Lower lobe of right lung (tissue), 2 donors: ENCODE data around the gene TNRC6A. TPM values are rescaled to one million over a fixed set of nuclear protein-coding genes. Genes with fewer than 3 reads are reported as not detected.

Source experiments
- ATAC-seq, 2 donors: fragments of 200-7000 bp; cut with Tn5 transposase; one replicate each; pipeline ENCODE4 v1.9.1; 2020 to 2022; ENCODE audit warnings: mild to moderate bottlenecking in 2 of 2, moderate library complexity in 2 of 2
- DNase-seq: peaks from one replicate; pipeline ENCODE4 v3.0.0-alpha.2; 2020
- H3K27ac ChIP-seq: fragments of 200-600 bp; one replicate; pipeline ENCODE4 v1.8.0; 2022
- H3K27me3 ChIP-seq: fragments of 200-600 bp; one replicate; pipeline ENCODE4 v1.8.0; 2022; ENCODE audit warnings: low read depth
- H3K36me3 ChIP-seq: fragments of 200-600 bp; one replicate; pipeline ENCODE4 v1.8.0; 2022; ENCODE audit warnings: mild to moderate bottlenecking
- H3K4me1 ChIP-seq: fragments of 200-600 bp; one replicate; pipeline ENCODE4 v1.8.0; 2022
- H3K4me3 ChIP-seq: fragments of 200-600 bp; one replicate; pipeline ENCODE4 v1.8.0; 2022; ENCODE audit warnings: mild to moderate bottlenecking
- H3K9me3 ChIP-seq: fragments of 200-600 bp; one replicate; pipeline ENCODE4 v1.8.0; 2022
- CTCF ChIP-seq: fragments of 200-600 bp; IDR thresholded peaks from one replicate; pipeline ENCODE4 v1.8.0; 2022; ENCODE audit warnings: antibody characterized with exemption, mild to moderate bottlenecking
- intact Hi-C: fragments of 100-400 bp; cut with DNase I; formaldehyde crosslinking; loops from one replicate; pipeline ENCODE4 v1.11.0; 2022
- total RNA-seq: library from RNA; stranded (reverse); fragmentation: NEBNext Ultra II Directional; extraction: Animal tissue kit (Norgen Biotek cat#: 25700); gene quantifications from one replicate; pipeline ENCODE4 v1.2.1, GENCODE V29; 2021
- donor health status: DM: no; HTN: yes; CAD: no; lungs with severe emphysema.

The TNRC6A gene
- total RNA-seq, 1 donor from 2014 or later: 49.4 TPM

- no peak for TF ChIP-seq CTCF
- DNase-seq (no peak), ATAC-seq (no peak)
- no peaks in the 10 kb centered on the region for H3K27me3 ChIP-seq
- no peaks in the 10 kb centered on the region for H3K36me3 ChIP-seq
- H3K9me3 ChIP-seq: no peaks in the 10 kb centered on the region
- H3K27ac ChIP-seq: no peak overlapping the region
- no peak overlapping the region for H3K4me3 ChIP-seq
- intact Hi-C loops: no loop called here
- H3K4me1 ChIP-seq: no peaks in the 10 kb centered on the region
Observed at GRCh38 chr16:24694931-24695330, 34.5 kb upstream of the TNRC6A start.

GRCh38 chr16:24696699-24697098 lies 32.8 kb upstream of the TNRC6A start:
- Histone ChIP-seq H3K36me3 (no peaks in the 10 kb centered on the region), H3K4me1 (no peaks in the 10 kb centered on the region), H3K27me3 (no peaks in the 10 kb centered on the region), H3K27ac (no peak overlapping the region), H3K9me3 (no peaks in the 10 kb centered on the region), H3K4me3 (no peak overlapping the region)
- DNase-seq (no peak), ATAC-seq (no peak)
- intact Hi-C loops: no loop called here
- no peak for TF ChIP-seq CTCF

- DNase-seq: no peak
- intact Hi-C loops: no loop called here
- Histone ChIP-seq H3K27ac (no peak overlapping the region), H3K27me3 (no peaks in the 10 kb centered on the region), H3K4me1 (no peaks in the 10 kb centered on the region), H3K36me3 (no peaks in the 10 kb centered on the region), H3K4me3 (no peak overlapping the region), H3K9me3 (no peaks in the 10 kb centered on the region)
- peak in 1 of 2 donors; percentile 51 for ATAC-seq
- no peak for TF ChIP-seq CTCF
Observed at GRCh38 chr16:24698308-24698707, 31.1 kb upstream of the TNRC6A start.

- ATAC-seq: no peak
- H3K4me1 ChIP-seq: no peaks in the 10 kb centered on the region
- TF ChIP-seq CTCF: no peak
- DNase-seq: no peak
- intact Hi-C loops: no loop called here
- H3K27me3 ChIP-seq: no peaks in the 10 kb centered on the region
- no peak overlapping the region for H3K4me3 ChIP-seq
- no peaks in the 10 kb centered on the region for H3K9me3 ChIP-seq
- H3K27ac ChIP-seq: no peak overlapping the region
- no peaks in the 10 kb centered on the region for H3K36me3 ChIP-seq
Observed at GRCh38 chr16:24699151-24699723, 30.2 kb upstream of the TNRC6A start.

- Histone ChIP-seq H3K36me3 (no peaks in the 10 kb centered on the region), H3K4me1 (no peaks in the 10 kb centered on the region), H3K27ac (peak overlapping the region; percentile 46), H3K27me3 (no peaks in the 10 kb centered on the region), H3K9me3 (no peaks in the 10 kb centered on the region), H3K4me3 (no peak overlapping the region)
- ATAC-seq (peak; percentile 95), DNase-seq (peak; percentile 46)
- TF ChIP-seq CTCF: peak; percentile 22
- intact Hi-C loops: no loop called here
Observed at GRCh38 chr16:24700549-24701392, 28.7 kb upstream of the TNRC6A start.
